ENCODE data around the gene PACS1. TPM values are rescaled to one million over a fixed set of nuclear protein-coding genes. Genes with fewer than 3 reads are reported as not detected.

The PACS1 gene
- total RNA-seq, 1 experiment from 2014 or later, result 41.1 TPM

DNA sequence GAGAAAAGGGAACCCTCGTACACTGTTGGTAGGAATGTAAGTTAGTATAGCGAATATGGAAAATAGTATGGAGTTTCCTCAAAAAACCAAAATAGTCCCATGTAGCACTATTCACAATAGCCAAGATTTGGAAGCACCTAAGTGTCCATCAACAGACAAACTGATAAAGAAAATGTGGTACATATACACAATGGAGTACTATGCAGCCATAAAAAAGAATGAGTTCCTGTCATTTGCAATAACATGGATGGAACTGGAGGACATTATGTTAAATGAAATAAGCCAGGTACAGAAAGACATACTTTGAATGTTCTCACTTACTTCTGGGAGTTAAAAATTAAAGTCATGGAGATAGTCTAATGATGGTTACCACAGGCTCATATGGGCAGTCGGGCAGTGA is 134.3 kb downstream of the PACS1 start:
- peaks cover 6 to 8% of the 10 kb centered on the region in 2 experiments for H3K4me1 ChIP-seq (ENCODE audit: control insufficient read depth in 1 of 2, insufficient read depth in 2 of 2, low read length in 2 of 2)
- ATAC-seq (no peak), DNase-seq (ENCODE audit: low read depth, low spot score) (no peak)
- H3K4me2 ChIP-seq (ENCODE audit: low read length), result no peak overlapping the region
- H2AFZ ChIP-seq (ENCODE audit: low read depth, low read length, poor library complexity, severe bottlenecking), result no peak overlapping the region
- H3K27me3 ChIP-seq (ENCODE audit: insufficient read depth, low read length), result no peaks in the 10 kb centered on the region
- H4K20me1 ChIP-seq (ENCODE audit: insufficient read depth), result no peaks in the 10 kb centered on the region
- POLR2A ChIA-PET, result no interaction called here
- CTCF ChIA-PET, result no interaction called here
- no peak overlapping the region for H3K4me3 ChIP-seq (replicated peaks in 1 of 2; ENCODE audit: low read depth in 1 of 2, low read length in 2 of 2)
- no peaks in the 10 kb centered on the region for H3K36me3 ChIP-seq (ENCODE audit: control insufficient read depth in 1 of 2, insufficient read depth in 2 of 2, low read length in 2 of 2)
- intact Hi-C loops (cut with micrococcal nuclease), result no loop called here
- H3K27ac ChIP-seq (ENCODE audit: low read depth, low read length), result no peak overlapping the region
- RAD21 ChIA-PET (ENCODE audit: low non-redundant PET in 1 of 2, low total read pairs in 2 of 2, uncharacterized antibody in 2 of 2, unreplicated experiment in 2 of 2), result no interaction called here
- no TSS peak for BruUV-seq (replicated peaks)
- H3K9me3 ChIP-seq (ENCODE audit: control insufficient read depth in 1 of 2, insufficient read depth in 1 of 2, low read depth in 1 of 2, low read length in 2 of 2), result peaks cover 0 to 6% of the 10 kb centered on the region in 2 experiments; a peak in 1 of 4 replicates
- no peak for TF ChIP-seq JUND (IDR thresholded peaks at IDR 0.05)
- H3K9ac ChIP-seq (ENCODE audit: low read length), result no peak overlapping the region
- H3K79me2 ChIP-seq (ENCODE audit: insufficient read depth, low read length), result no peaks in the 10 kb centered on the region
- no peaks in the 10 kb centered on the region for H3K9me2 ChIP-seq (ENCODE audit: insufficient read depth)

GRCh38 chr11:66207816-66208215 is 137.7 kb downstream of the PACS1 start:
- ChIA-PET POLR2A (no interaction called here), CTCF (interaction anchor here (1.6 kb wide), 1 partner anchor 15 kb away, joined by 5 read pairs; no protein-coding TSS in a partner anchor), RAD21 (ENCODE audit: low non-redundant PET in 1 of 2, low total read pairs in 2 of 2, uncharacterized antibody in 2 of 2, unreplicated experiment in 2 of 2) (no interaction called here)
- Histone ChIP-seq H3K79me2 (ENCODE audit: insufficient read depth, low read length) (no peaks in the 10 kb centered on the region), H3K9me3 (ENCODE audit: control insufficient read depth in 1 of 2, insufficient read depth in 1 of 2, low read depth in 1 of 2, low read length in 2 of 2) (no peaks in the 10 kb centered on the region), H2AFZ (ENCODE audit: low read depth, low read length, poor library complexity, severe bottlenecking) (no peak overlapping the region), H3K27ac (ENCODE audit: low read depth, low read length) (no peak overlapping the region), H3K9ac (ENCODE audit: low read length) (no peak overlapping the region), H3K36me3 (ENCODE audit: control insufficient read depth in 1 of 2, insufficient read depth in 2 of 2, low read length in 2 of 2) (0 out of 4 replicates have a peak, but pooled peaks cover 0 to 3% of the 10 kb centered on the region in 2 experiments), H3K9me2 (ENCODE audit: insufficient read depth) (no peaks in the 10 kb centered on the region), H4K20me1 (ENCODE audit: insufficient read depth) (no peaks in the 10 kb centered on the region), H3K4me3 (replicated peaks in 1 of 2; ENCODE audit: low read depth in 1 of 2, low read length in 2 of 2) (no peak overlapping the region), H3K4me2 (ENCODE audit: low read length) (no peak overlapping the region), H3K27me3 (ENCODE audit: insufficient read depth, low read length) (no peaks in the 10 kb centered on the region), H3K4me1 (ENCODE audit: control insufficient read depth in 1 of 2, insufficient read depth in 2 of 2, low read length in 2 of 2) (peaks cover 9 to 10% of the 10 kb centered on the region in 2 experiments)
- TF ChIP-seq POLR2AphosphoS5 (IDR thresholded peaks at IDR 0.05; ENCODE audit: low read depth, low read length), result no peak
- TF ChIP-seq CBX3 (IDR thresholded peaks at IDR 0.05; ENCODE audit: low read depth), result no peak
- no peak for TF ChIP-seq POLR2A (IDR thresholded peaks at IDR 0.05; ENCODE audit: borderline replicate concordance, extremely low read depth, insufficient read depth, insufficient read length)
- TF ChIP-seq, protein P1, sequence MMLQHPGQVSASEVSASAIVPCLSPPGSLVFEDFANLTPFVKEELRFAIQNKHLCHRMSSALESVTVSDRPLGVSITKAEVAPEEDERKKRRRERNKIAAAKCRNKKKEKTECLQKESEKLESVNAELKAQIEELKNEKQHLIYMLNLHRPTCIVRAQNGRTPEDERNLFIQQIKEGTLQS (IDR thresholded peaks at IDR 0.05), result no peak
- no peak for TF ChIP-seq EGR1 (IDR thresholded peaks at IDR 0.05; ENCODE audit: low read depth)
- no peak for TF ChIP-seq CEBPB (IDR thresholded peaks at IDR 0.05; ENCODE audit: low read depth)
- TF ChIP-seq REST (IDR thresholded peaks at IDR 0.05; ENCODE audit: low read depth), result no peak
- ATAC-seq (no peak), DNase-seq (ENCODE audit: low read depth, low spot score) (no peak)
- intact Hi-C loops (cut with micrococcal nuclease), result no loop called here
- BruUV-seq (replicated peaks), result no TSS peak

Data from HCT116 (cell line).